NB4 (cell line): ENCODE results near the gene FHIT.

ENCODE experiments used
- DNase-seq: peaks from one replicate; pipeline ENCODE4 v3.0.0; 2010; ENCODE audit warnings: low read depth
- H3K4me3 ChIP-seq: one replicate; pipeline ENCODE4 v1.5.1; 2011; ENCODE audit warnings: mild to moderate bottlenecking, low read depth, low read length, moderate library complexity
- CTCF ChIP-seq: IDR thresholded peaks from one replicate; pipeline ENCODE4 v1.5.1; 2012; ENCODE audit warnings: low read depth, low read length
- MAX ChIP-seq: IDR thresholded peaks from 2 replicates; pipeline ENCODE4 v1.6.1; 2011; ENCODE audit warnings: low read depth, low read length
- MYC ChIP-seq: IDR thresholded peaks from 2 replicates; pipeline ENCODE4 v1.6.1; 2011; ENCODE audit warnings: low read depth, low read length
- POLR2A ChIP-seq: IDR thresholded peaks from 2 replicates; pipeline ENCODE4 v1.6.1; 2011; ENCODE audit warnings: mild to moderate bottlenecking; ENCODE audit not compliant: insufficient read length; ENCODE audit errors: extremely low read depth

FHIT gene

GRCh38 chr3:60291115-60291514 lies 960.1 kb downstream of the FHIT start:
- no peak overlapping the region for H3K4me3 ChIP-seq
- DNase-seq = no peak
- no peak for TF ChIP-seq MAX
- no peak for TF ChIP-seq MYC
- no peak for TF ChIP-seq CTCF
- no peak for TF ChIP-seq POLR2A

- DNase-seq = no peak
- no peak overlapping the region for H3K4me3 ChIP-seq
- TF ChIP-seq POLR2A = no peak
- no peak for TF ChIP-seq CTCF
- no peak for TF ChIP-seq MAX
- no peak for TF ChIP-seq MYC
Observed at GRCh38 chr3:60290122-60290492, 961.1 kb downstream of the FHIT start.

- H3K4me3 ChIP-seq = no peak overlapping the region
- TF ChIP-seq CTCF (no peak), MYC (no peak), POLR2A (no peak), MAX (no peak)
- DNase-seq = no peak
Observed at GRCh38 chr3:60289341-60290121, 961.7 kb downstream of the FHIT start.

- H3K4me3 ChIP-seq = no peak overlapping the region
- no peak for DNase-seq
- no peak for TF ChIP-seq POLR2A
- no peak for TF ChIP-seq MYC
- no peak for TF ChIP-seq CTCF
- no peak for TF ChIP-seq MAX
Observed at GRCh38 chr3:60282866-60283265, 968.4 kb downstream of the FHIT start.

- TF ChIP-seq MYC = no peak
- no peak for TF ChIP-seq CTCF
- DNase-seq = no peak
- no peak overlapping the region for H3K4me3 ChIP-seq
Observed at GRCh38 chr3:60281970-60282369, 969.3 kb downstream of the FHIT start.
